NCI-H345 treated with DMSO at 0.1 percent for 48 hours (cell line): ENCODE results near the gene AMIGO2.

Source experiments
- DNase-seq: peaks from one replicate; lab custom pipeline; 2025; ENCODE audit not compliant: unreplicated experiment; lab: John Stamatoyannopoulos, UW

Gene AMIGO2

GRCh38 chr12:47098099-47098498 lies 18.3 kb upstream of the AMIGO2 start:
- no peak for DNase-seq

GRCh38 chr12:47097276-47097896 lies 17.6 kb upstream of the AMIGO2 start:
- no peak for DNase-seq

GRCh38 chr12:47095446-47096236 lies 15.9 kb upstream of the AMIGO2 start:
- no peak for DNase-seq

- DNase-seq = no peak
Observed at GRCh38 chr12:47094804-47095203, 15.0 kb upstream of the AMIGO2 start.

- no peak for DNase-seq
Observed at GRCh38 chr12:47091009-47091408, 11.2 kb upstream of the AMIGO2 start.

GRCh38 chr12:47088021-47088944 lies 8.5 kb upstream of the AMIGO2 start:
- DNase-seq = peak; percentile 52

GRCh38 chr12:47087088-47087688 lies 7.4 kb upstream of the AMIGO2 start:
- DNase-seq = no peak

- no peak for DNase-seq
Observed at GRCh38 chr12:47085815-47086252, 6.1 kb upstream of the AMIGO2 start.

- DNase-seq = no peak
Observed at GRCh38 chr12:47084172-47084571, 4.4 kb upstream of the AMIGO2 start.

GRCh38 chr12:47082796-47083621 lies 3.2 kb upstream of the AMIGO2 start:
- DNase-seq = no peak

- DNase-seq = no peak
Observed at GRCh38 chr12:47082283-47082682, 2.5 kb upstream of the AMIGO2 start.

GRCh38 chr12:47080725-47081502 lies 1.2 kb upstream of the AMIGO2 start:
- no peak for DNase-seq

- no peak for DNase-seq
Observed at GRCh38 chr12:47079981-47080724, 394 bp upstream of the AMIGO2 start.

GRCh38 chr12:47078733-47079467 lies 859 bp downstream of the AMIGO2 start:
- DNase-seq = no peak

GRCh38 chr12:47078086-47078395 lies 1.7 kb downstream of the AMIGO2 start:
- no peak for DNase-seq

GRCh38 chr12:47077206-47078085 lies 2.3 kb downstream of the AMIGO2 start:
- DNase-seq = no peak
